ENCODE results near the gene MMP21.

Gene MMP21

GRCh38 chr10:125756196-125756595 lies 19.4 kb downstream of the MMP21 start:
- no peak for TF ChIP-seq CTCF (IDR thresholded peaks at IDR 0.05; ENCODE audit: low read depth, low read length)
- no peak overlapping the region for H3K4me3 ChIP-seq (replicated peaks in 1 of 2; ENCODE audit: low read depth in 2 of 2, low read length in 2 of 2)
- no peak for DNase-seq (ENCODE audit: low read depth in 2 of 2)

- H3K4me3 ChIP-seq (replicated peaks in 1 of 2; ENCODE audit: low read depth in 2 of 2, low read length in 2 of 2) = no peak overlapping the region
- DNase-seq (ENCODE audit: low read depth in 2 of 2) = no peak
- TF ChIP-seq CTCF (IDR thresholded peaks at IDR 0.05; ENCODE audit: low read depth, low read length) = no peak
These were observed 28.2 kb downstream of the MMP21 start for GRCh38 chr10:125747417-125747816.

GRCh38 chr10:125744909-125745308 lies 30.7 kb downstream of the MMP21 start:
- H3K4me3 ChIP-seq (replicated peaks in 1 of 2; ENCODE audit: low read depth in 2 of 2, low read length in 2 of 2) = no peak overlapping the region
- DNase-seq (ENCODE audit: low read depth in 2 of 2) = no peak
- no peak for TF ChIP-seq CTCF (IDR thresholded peaks at IDR 0.05; ENCODE audit: low read depth, low read length)

- H3K4me3 ChIP-seq (replicated peaks in 1 of 2; ENCODE audit: low read depth in 2 of 2, low read length in 2 of 2) = no peak overlapping the region
- TF ChIP-seq CTCF (IDR thresholded peaks at IDR 0.05; ENCODE audit: low read depth, low read length) = no peak
- peak; percentile 7 to 17 for DNase-seq (ENCODE audit: low read depth in 2 of 2)
These were observed 33.2 kb downstream of the MMP21 start for GRCh38 chr10:125742465-125742864.

- DNase-seq (ENCODE audit: low read depth in 2 of 2) = no peak
- H3K4me3 ChIP-seq (replicated peaks in 1 of 2; ENCODE audit: low read depth in 2 of 2, low read length in 2 of 2) = no peak overlapping the region
- TF ChIP-seq CTCF (IDR thresholded peaks at IDR 0.05; ENCODE audit: low read depth, low read length) = no peak
These were observed 35.5 kb downstream of the MMP21 start for GRCh38 chr10:125739994-125740679.

GRCh38 chr10:125738206-125738605 lies 37.4 kb downstream of the MMP21 start:
- H3K4me3 ChIP-seq (replicated peaks in 1 of 2; ENCODE audit: low read depth in 2 of 2, low read length in 2 of 2) = no peak overlapping the region
- TF ChIP-seq CTCF (IDR thresholded peaks at IDR 0.05; ENCODE audit: low read depth, low read length) = no peak
- no peak for DNase-seq (ENCODE audit: low read depth in 2 of 2)

GRCh38 chr10:125734823-125735222 lies 40.8 kb downstream of the MMP21 start:
- TF ChIP-seq CTCF (IDR thresholded peaks at IDR 0.05; ENCODE audit: low read depth, low read length) = no peak
- no peak for DNase-seq (ENCODE audit: low read depth in 2 of 2)
- H3K4me3 ChIP-seq (replicated peaks in 1 of 2; ENCODE audit: low read depth in 2 of 2, low read length in 2 of 2) = no peak overlapping the region

All from cardiac fibroblast (primary cell).